ENCODE data around the gene DENND6A. TPM values are rescaled to one million over a fixed set of nuclear protein-coding genes. Genes with fewer than 3 reads are reported as not detected.

DENND6A gene
- total RNA-seq, 2 experiments from 2014 or later: 13.0 to 16.0 TPM

DNA sequence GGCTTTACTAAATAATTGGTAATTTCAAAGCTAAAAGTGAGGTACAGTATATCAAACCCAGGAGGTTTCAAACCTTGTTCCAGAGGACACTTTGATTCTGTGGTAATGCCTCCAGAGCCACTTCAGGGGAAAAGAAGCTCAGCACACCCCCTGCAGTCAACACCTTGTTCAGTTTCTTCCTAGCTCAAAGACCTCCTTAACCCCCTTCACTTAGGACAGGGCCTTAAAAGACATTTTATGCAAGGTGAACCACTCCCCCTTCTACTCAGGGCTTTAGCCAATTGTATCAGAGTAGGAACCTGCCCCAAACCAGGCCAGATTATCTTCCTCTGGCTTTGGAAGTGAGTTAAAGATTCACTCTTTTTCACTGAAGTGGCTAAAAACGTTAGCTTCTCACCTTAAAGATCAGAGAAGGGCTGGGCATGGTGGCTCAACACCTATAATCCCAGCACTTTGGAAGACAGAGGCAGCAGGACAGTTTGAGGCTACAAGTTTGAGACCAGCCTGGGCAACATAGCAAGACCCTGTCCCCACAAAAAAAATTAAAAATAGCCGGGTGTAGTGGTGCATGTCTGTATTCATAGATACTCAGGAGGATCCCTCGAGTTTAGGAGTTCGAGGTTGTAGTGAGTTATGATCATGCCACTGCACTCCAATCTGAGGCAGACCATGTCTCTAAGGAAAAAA is 3.4 kb downstream of the DENND6A start:
- H3K36me3 Mint-ChIP-seq: no peaks in the 10 kb centered on the region
- ChIA-PET POLR2A (interaction anchor here (0.7 kb wide), 1 partner anchor 291 kb away, joined by 6 read pairs; no protein-coding TSS in a partner anchor), CTCF (interaction anchor here (1.0 to 1.7 kb wide), 2 partner anchors 133 to 292 kb away, joined by 4 read pairs; partner anchors contain the start of gene PDE12)
- no peaks in the 10 kb centered on the region for H3K27me3 Mint-ChIP-seq
- H3K4me3 Mint-ChIP-seq: no peak overlapping the region
- H3K9me3 Mint-ChIP-seq: no peaks in the 10 kb centered on the region
- intact Hi-C loops (cut with micrococcal nuclease): loop anchor here (5.0 kb wide), 1 partner anchor 128 kb away; no protein-coding TSS in a partner anchor
- peaks cover 54% of the 10 kb centered on the region for H3K4me1 Mint-ChIP-seq (ENCODE audit: low read depth)
- DNase-seq: no peak
- no peak overlapping the region for H3K27ac Mint-ChIP-seq

DNA sequence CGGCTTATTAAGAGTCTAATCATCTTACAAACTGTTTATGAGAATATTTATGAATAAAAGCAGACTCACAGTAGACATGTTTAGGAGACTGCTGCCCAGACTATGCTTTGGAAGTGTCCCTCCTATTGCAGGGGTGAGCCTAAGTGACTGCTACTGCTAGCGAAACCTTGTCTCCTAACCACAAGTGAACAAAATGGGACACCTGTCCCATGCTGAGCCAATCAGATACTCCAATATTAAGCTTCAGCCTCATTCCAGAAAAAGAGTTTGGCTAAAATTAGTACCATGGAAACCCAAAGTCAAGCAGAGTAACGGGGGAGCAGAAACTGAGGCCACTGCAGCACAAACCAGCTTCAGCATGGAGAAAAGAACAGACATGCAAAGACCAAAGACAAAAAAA is 4.6 kb downstream of the DENND6A start:
- H3K27me3 Mint-ChIP-seq: no peaks in the 10 kb centered on the region
- DNase-seq: no peak
- ChIA-PET CTCF (no interaction called here), POLR2A (no interaction called here)
- H3K27ac Mint-ChIP-seq: no peak overlapping the region
- no peak overlapping the region for H3K4me3 Mint-ChIP-seq
- H3K36me3 Mint-ChIP-seq: no peaks in the 10 kb centered on the region
- intact Hi-C loops (cut with micrococcal nuclease): no loop called here
- H3K9me3 Mint-ChIP-seq: no peaks in the 10 kb centered on the region
- peaks cover 54% of the 10 kb centered on the region for H3K4me1 Mint-ChIP-seq (ENCODE audit: low read depth)

DNA sequence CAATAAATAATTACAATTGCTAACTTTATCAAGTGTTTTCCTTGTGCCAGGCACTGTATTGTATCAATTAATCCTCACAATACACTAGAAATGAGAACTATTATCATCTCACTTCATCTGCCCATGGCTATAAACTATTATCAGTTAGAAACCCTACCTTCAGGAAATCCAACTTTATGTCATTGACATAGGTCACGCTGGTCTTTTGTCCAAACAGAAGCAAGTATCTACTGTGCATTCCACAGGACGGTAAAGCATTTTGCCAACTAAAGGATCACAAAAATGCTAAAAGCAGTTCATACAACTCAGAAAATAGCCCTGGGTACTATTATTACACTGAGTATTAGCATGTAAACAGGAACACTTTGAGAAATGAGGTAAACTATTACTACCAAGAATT is 9.6 kb downstream of the DENND6A start:
- Mint-ChIP-seq H3K27ac (no peak overlapping the region), H3K36me3 (peaks cover 13% of the 10 kb centered on the region), H3K9me3 (no peaks in the 10 kb centered on the region), H3K4me1 (ENCODE audit: low read depth) (peaks cover 64% of the 10 kb centered on the region), H3K4me3 (no peak overlapping the region), H3K27me3 (no peaks in the 10 kb centered on the region)
- ChIA-PET CTCF (interaction anchor here (0.6 kb wide), 1 partner anchor 104 kb away, joined by 3 read pairs; no protein-coding TSS in a partner anchor), POLR2A (no interaction called here)
- no peak for DNase-seq
- intact Hi-C loops (cut with micrococcal nuclease): no loop called here

DNA sequence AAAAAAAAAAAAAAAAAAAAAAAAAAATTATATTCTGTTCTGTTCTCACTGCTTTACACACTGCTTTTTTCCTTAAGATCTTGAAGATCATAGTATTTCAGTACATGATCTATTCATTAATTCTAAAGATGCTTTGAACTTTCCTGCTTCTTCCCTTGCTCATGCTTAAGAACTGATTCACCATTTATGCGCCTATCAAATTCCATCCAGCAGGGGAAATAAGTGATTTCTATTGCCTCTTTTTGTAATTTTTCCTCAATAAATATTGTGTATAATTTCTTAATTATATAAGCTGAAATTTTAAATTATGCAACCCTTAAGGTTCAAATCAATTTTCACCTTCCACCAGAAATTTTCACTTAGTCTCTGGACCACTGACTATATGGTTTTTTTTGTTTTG is 10.6 kb downstream of the DENND6A start:
- no peak for DNase-seq
- H3K9me3 Mint-ChIP-seq: no peaks in the 10 kb centered on the region
- peaks cover 60% of the 10 kb centered on the region for H3K4me1 Mint-ChIP-seq (ENCODE audit: low read depth)
- H3K4me3 Mint-ChIP-seq: no peak overlapping the region
- POLR2A ChIA-PET: no interaction called here
- H3K36me3 Mint-ChIP-seq: peaks cover 13% of the 10 kb centered on the region
- H3K27ac Mint-ChIP-seq: no peak overlapping the region
- CTCF ChIA-PET: interaction anchor here (0.7 to 0.9 kb wide), 2 partner anchors 74 to 946 kb away, joined by 3 read pairs; partner anchors contain the start of gene SLMAP
- H3K27me3 Mint-ChIP-seq: no peaks in the 10 kb centered on the region
- intact Hi-C loops (cut with micrococcal nuclease): no loop called here

DNA sequence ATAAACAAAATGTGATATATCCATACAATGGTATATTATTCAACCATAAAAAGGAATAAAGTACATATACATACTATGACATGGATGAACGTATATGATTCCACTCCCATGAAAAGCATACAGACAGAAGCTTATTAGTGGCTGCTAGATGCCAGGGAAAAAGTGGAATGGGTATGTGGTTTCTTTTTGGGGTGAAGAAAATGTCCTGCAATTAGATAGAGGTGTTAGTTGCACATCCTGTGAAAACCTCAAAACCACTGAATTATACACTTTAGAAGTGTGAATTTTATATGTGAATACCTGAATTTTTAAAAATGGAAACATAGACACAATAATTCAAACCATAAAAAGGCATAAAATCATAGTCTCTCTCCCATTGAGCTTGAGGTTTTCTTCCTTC is 11.2 kb downstream of the DENND6A start:
- no peak for DNase-seq
- Mint-ChIP-seq H3K4me3 (no peak overlapping the region), H3K36me3 (peaks cover 13% of the 10 kb centered on the region), H3K27me3 (no peaks in the 10 kb centered on the region), H3K27ac (no peak overlapping the region), H3K9me3 (no peaks in the 10 kb centered on the region), H3K4me1 (ENCODE audit: low read depth) (peaks cover 56% of the 10 kb centered on the region)
- intact Hi-C loops (cut with micrococcal nuclease): no loop called here
- ChIA-PET CTCF (no interaction called here), POLR2A (no interaction called here)

DNA sequence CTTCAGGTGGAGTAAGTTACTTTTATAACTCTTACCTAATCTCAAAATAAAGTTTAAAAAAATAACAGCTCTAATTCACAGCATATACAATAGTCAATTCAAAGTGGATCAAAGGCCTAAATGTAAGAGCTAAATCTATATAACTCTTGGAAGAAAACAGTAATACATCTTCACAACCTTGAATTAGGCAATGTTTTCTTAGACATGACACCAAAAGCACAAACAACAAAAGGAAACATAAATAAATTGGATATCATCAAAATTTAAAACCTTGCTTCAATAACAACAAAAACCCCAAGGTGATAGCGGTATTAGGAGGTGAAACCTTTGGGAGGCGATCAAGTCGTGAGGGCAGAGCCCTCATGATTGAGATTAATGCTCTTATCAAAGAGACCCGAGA is 12.8 kb downstream of the DENND6A start:
- Mint-ChIP-seq H3K4me1 (ENCODE audit: low read depth) (peaks cover 52% of the 10 kb centered on the region), H3K9me3 (no peaks in the 10 kb centered on the region), H3K27me3 (no peaks in the 10 kb centered on the region), H3K4me3 (no peak overlapping the region), H3K36me3 (peaks cover 13% of the 10 kb centered on the region), H3K27ac (no peak overlapping the region)
- intact Hi-C loops (cut with micrococcal nuclease): no loop called here
- POLR2A ChIA-PET: no interaction called here
- no peak for DNase-seq
- CTCF ChIA-PET: no interaction called here

DNA sequence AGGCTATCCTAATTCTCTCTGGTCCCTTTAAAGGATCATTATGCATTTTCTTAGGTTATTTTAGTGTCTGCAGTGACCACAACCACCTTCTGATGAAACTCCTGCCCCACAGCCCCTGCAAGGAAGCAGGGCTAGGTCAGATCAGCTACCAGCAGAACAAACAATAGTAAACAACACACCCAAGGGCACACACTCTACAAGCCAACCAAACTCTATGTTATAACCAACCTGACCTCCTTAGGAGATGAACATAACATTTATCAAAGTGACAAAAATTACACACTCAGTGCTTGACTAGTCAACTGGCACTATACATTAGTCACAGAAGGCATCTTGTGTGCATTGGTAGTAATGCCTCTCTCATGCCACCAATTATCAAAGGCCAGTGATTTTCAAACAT is 17.3 kb downstream of the DENND6A start:
- no peak for DNase-seq
- Mint-ChIP-seq H3K27ac (no peak overlapping the region), H3K36me3 (peaks cover 20% of the 10 kb centered on the region), H3K4me3 (no peak overlapping the region), H3K9me3 (no peaks in the 10 kb centered on the region), H3K4me1 (ENCODE audit: low read depth) (peaks cover 37% of the 10 kb centered on the region), H3K27me3 (no peaks in the 10 kb centered on the region)
- intact Hi-C loops (cut with micrococcal nuclease): no loop called here
- ChIA-PET POLR2A (no interaction called here), CTCF (no interaction called here)

DNA sequence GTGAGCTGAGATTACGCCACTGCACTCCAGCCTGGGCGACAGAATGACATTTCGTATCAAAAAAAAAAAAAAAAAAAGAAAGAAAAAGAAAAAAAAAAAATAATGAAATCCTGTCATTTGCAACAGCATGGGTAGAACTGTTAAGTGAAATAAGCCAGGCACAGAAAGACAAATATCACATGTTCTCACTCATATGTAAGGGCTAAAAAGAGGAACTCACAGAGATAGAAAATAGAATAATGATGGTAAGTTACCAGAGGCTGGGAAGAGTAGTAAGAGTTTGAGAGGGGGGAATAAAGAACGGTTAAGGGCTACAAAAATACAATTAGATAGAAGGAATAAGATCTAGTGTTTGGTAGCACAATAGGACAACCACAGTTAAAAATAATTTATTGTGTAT is 19.7 kb downstream of the DENND6A start:
- H3K9me3 Mint-ChIP-seq: no peaks in the 10 kb centered on the region
- intact Hi-C loops (cut with micrococcal nuclease): no loop called here
- no peaks in the 10 kb centered on the region for H3K27me3 Mint-ChIP-seq
- ChIA-PET POLR2A (no interaction called here), CTCF (no interaction called here)
- H3K4me1 Mint-ChIP-seq (ENCODE audit: low read depth): peaks cover 26% of the 10 kb centered on the region
- no peak for DNase-seq
- no peak overlapping the region for H3K4me3 Mint-ChIP-seq
- no peak overlapping the region for H3K27ac Mint-ChIP-seq
- H3K36me3 Mint-ChIP-seq: peaks cover 14% of the 10 kb centered on the region

DNA sequence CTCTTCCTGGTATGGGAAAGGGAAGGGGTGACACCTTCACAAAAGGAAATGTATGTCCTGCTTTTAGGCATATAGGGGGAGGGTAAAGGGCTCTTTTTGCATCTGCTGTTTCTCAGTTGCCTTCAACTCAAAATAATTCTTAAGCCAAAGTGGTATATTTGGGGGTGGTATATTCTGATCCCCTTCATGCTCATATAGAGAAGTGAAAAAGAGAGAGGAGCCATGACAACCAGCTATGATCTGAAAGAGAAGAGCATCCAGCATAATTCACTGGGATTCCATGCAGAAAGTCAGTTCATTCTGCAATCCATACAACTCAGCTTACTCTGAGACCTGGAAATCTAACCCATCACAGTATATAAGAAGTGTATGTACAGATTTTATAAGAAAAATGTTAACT is 22.3 kb downstream of the DENND6A start:
- H3K36me3 Mint-ChIP-seq: peaks cover 15% of the 10 kb centered on the region
- ChIA-PET POLR2A (no interaction called here), CTCF (no interaction called here)
- no peak overlapping the region for H3K4me3 Mint-ChIP-seq
- no peaks in the 10 kb centered on the region for H3K9me3 Mint-ChIP-seq
- no peak overlapping the region for H3K27ac Mint-ChIP-seq
- H3K4me1 Mint-ChIP-seq (ENCODE audit: low read depth): peaks cover 19% of the 10 kb centered on the region
- H3K27me3 Mint-ChIP-seq: no peaks in the 10 kb centered on the region
- intact Hi-C loops (cut with micrococcal nuclease): no loop called here
- DNase-seq: no peak

DNA sequence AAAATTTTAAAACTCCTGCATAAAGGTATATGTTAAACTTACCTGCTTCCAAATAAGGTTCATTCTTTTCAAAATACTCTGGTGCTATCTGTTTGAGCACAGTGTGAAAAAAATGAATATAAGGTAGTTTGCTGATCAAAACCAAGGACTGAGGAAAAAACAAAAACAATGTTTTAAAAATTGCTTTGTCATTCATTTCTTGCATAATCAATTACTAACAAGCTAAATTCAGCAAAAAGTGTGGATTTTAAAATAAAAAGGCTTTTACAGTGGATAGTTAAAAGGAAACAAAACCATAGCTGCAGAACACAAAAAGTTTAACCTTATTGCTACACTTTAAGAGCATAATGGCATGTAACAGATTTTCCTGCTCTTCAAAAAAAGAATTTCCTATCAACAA is 31.5 kb downstream of the DENND6A start:
- DNase-seq: no peak
- no peaks in the 10 kb centered on the region for H3K9me3 Mint-ChIP-seq
- POLR2A ChIA-PET: no interaction called here
- intact Hi-C loops (cut with micrococcal nuclease): no loop called here
- no peaks in the 10 kb centered on the region for H3K4me1 Mint-ChIP-seq (ENCODE audit: low read depth)
- no peaks in the 10 kb centered on the region for H3K27me3 Mint-ChIP-seq
- CTCF ChIA-PET: no interaction called here
- H3K27ac Mint-ChIP-seq: no peak overlapping the region
- H3K36me3 Mint-ChIP-seq: peaks cover 19% of the 10 kb centered on the region
- no peak overlapping the region for H3K4me3 Mint-ChIP-seq

DNA sequence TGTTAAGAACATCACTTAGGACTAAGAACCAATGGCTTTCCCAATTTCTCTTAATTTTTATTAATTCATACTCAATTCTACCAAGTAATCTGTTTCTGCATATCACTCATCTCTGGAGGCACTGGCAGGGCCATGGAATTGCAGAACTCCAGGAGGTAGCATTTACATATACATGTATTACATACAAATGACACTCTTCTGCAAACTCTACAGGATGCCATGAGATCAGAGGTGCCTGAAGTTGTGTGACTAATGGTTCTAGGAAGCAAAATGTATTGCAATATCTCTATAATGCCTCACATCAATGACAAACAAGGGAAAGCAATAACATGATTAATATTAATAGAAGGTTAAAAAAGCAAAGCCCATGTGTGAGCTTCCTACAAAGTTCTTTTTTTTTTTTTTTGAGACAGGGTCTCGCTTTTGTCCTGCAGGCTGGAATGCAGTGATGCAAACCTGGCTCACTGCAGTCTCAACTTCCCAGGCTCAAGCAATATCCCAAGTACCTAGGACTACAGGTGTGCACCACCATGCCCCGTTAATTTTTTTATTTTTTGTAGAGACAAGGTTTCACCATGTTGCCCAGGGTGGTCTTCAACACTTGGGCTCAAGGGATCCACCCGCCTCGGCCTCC is 33.0 kb downstream of the DENND6A start:
- H3K27ac Mint-ChIP-seq: no peak overlapping the region
- CTCF ChIA-PET: no interaction called here
- H3K36me3 Mint-ChIP-seq: peaks cover 19% of the 10 kb centered on the region
- H3K4me1 Mint-ChIP-seq (ENCODE audit: low read depth): no peaks in the 10 kb centered on the region
- H3K9me3 Mint-ChIP-seq: no peaks in the 10 kb centered on the region
- no peaks in the 10 kb centered on the region for H3K27me3 Mint-ChIP-seq
- POLR2A ChIA-PET: no interaction called here
- no peak for DNase-seq
- intact Hi-C loops (cut with micrococcal nuclease): no loop called here
- no peak overlapping the region for H3K4me3 Mint-ChIP-seq

DNA sequence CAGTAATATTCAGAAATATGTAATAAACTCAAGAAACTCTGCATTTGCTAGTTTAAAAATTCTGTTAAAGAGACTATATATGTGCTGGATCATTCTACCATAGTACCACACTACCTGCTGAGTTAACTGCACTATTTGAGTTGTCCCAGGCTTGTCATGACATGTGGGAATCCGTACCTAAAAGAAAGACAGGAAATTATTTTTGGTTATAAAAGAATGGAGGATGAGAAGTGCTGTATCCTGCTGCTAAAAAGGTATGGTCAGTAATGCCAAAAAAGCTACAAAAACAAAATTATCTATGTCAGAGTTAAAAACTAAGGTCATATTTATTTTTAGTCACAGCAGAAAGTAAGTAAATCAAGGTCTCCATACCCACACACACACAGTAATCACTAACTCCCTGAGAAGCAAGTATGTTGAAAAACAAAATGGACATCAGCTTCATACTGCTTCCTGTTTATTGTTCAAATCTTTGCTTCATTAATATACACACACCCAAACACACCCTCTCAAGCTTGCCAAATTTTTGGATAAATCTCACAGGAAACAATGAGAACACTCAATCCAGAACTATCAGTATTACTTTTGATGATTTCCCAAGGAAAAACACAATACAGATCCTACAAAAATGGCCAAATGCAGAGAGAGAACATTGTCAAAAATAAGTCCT is 33.7 kb downstream of the DENND6A start:
- Mint-ChIP-seq H3K27me3 (no peaks in the 10 kb centered on the region), H3K27ac (no peak overlapping the region), H3K4me1 (ENCODE audit: low read depth) (peaks cover 5% of the 10 kb centered on the region), H3K36me3 (peaks cover 18% of the 10 kb centered on the region), H3K4me3 (no peak overlapping the region), H3K9me3 (no peaks in the 10 kb centered on the region)
- intact Hi-C loops (cut with micrococcal nuclease): no loop called here
- DNase-seq: no peak
- CTCF ChIA-PET: no interaction called here
- POLR2A ChIA-PET: no interaction called here

DNA sequence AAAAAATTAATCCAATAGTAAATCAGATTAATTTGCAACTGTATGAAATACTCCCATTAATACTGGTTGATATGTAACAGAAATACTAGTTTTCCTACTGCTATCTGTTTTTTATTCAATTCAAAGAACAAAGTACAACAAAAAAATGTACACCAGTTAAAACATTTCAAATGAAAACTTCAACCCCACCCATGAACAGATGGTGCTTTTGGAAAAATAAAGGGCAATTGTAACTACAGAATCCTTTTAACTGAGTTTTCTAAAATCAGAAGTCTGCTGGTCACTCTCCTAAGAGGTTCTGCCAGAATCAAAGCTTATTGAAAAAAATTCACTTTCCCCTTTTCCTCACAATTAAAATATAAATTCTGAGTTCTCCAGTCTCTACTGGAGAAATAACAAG is 34.3 kb downstream of the DENND6A start:
- intact Hi-C loops (cut with micrococcal nuclease): no loop called here
- Mint-ChIP-seq H3K4me3 (no peak overlapping the region), H3K27ac (no peak overlapping the region), H3K36me3 (peaks cover 18% of the 10 kb centered on the region), H3K27me3 (no peaks in the 10 kb centered on the region), H3K9me3 (no peaks in the 10 kb centered on the region), H3K4me1 (ENCODE audit: low read depth) (peaks cover 5% of the 10 kb centered on the region)
- no peak for DNase-seq
- CTCF ChIA-PET: no interaction called here
- POLR2A ChIA-PET: no interaction called here

Measured in activated CD4-positive, alpha-beta memory T cell treated with anti-CD3 and anti-CD28 coated beads for 36 hours (primary cell).